ENCODE measurements around the gene RORB.

The RORB gene

GRCh38 chr9:74554751-74555419 lies 57.8 kb downstream of the RORB start:
- Histone ChIP-seq H3K4me2 (ENCODE audit: low read depth, low read length) (no peak overlapping the region), H3K4me1 (ENCODE audit: low read length) (no peaks in the 10 kb centered on the region), H3F3A (ENCODE audit: insufficient read depth, low read length) (no peaks in the 10 kb centered on the region), H3K36me3 (replicated peaks; ENCODE audit: insufficient read depth, low read length) (no peaks in the 10 kb centered on the region), H3K27ac (ENCODE audit: low read length) (no peak overlapping the region), H4K20me1 (ENCODE audit: insufficient read depth, low read length) (no peaks in the 10 kb centered on the region), H3K27me3 (replicated peaks; ENCODE audit: insufficient read depth, low read length) (no peaks in the 10 kb centered on the region), H2AFZ (ENCODE audit: low read length) (no peak overlapping the region), H3K4me3 (ENCODE audit: low read length) (no peak overlapping the region), H3K79me2 (ENCODE audit: low read length) (no peaks in the 10 kb centered on the region), H3K9me3 (replicated peaks; ENCODE audit: insufficient read depth, low read length) (no peaks in the 10 kb centered on the region), H3K9ac (ENCODE audit: low read length) (no peak overlapping the region), H3K9me2 (replicated peaks; ENCODE audit: insufficient read depth, low read length) (no peaks in the 10 kb centered on the region)
- no peak for DNase-seq
- no peak for TF ChIP-seq EZH2phosphoT487 (IDR thresholded peaks at IDR 0.05; ENCODE audit: low read length)
- no peak for TF ChIP-seq EZH2 (optimal IDR thresholded peaks at IDR 0.05; ENCODE audit: low read depth, low read length)
- TF ChIP-seq CTCF (IDR thresholded peaks at IDR 0.05; ENCODE audit: low read length) = no peak

DNA sequence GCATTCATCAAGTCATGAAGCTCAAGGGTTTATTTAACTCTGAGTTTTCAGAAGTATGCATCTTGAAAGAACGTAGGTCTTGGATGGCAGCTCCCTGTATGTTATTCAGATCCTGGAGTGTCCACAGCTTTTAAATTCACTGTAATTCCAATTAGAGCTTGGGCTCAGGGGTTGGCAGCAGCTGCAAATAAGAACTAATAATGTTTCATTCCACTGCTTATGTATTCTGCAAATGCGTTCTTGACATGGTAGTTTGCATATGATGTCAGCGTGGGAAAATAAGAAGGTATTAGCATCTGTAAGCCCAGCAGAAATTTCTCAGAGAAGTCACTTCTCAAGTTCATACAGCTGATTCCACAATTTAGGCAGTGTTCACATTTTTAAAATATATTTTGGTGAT lies 58.4 kb downstream of the RORB start:
- H3K4me2 ChIP-seq (ENCODE audit: low read depth, low read length) = no peak overlapping the region
- no peaks in the 10 kb centered on the region for H3K79me2 ChIP-seq (ENCODE audit: low read length)
- H3K27me3 ChIP-seq (replicated peaks; ENCODE audit: insufficient read depth, low read length) = no peaks in the 10 kb centered on the region

GRCh38 chr9:74556685-74557084 lies 59.5 kb downstream of the RORB start:
- no peaks in the 10 kb centered on the region for H3K4me1 ChIP-seq (ENCODE audit: low read length)
- H3K79me2 ChIP-seq (ENCODE audit: low read length) = no peaks in the 10 kb centered on the region
- no peak overlapping the region for H3K4me3 ChIP-seq (ENCODE audit: low read length)
- DNase-seq = no peak
- H3K9me3 ChIP-seq (replicated peaks; ENCODE audit: insufficient read depth, low read length) = no peaks in the 10 kb centered on the region
- H2AFZ ChIP-seq (ENCODE audit: low read length) = no peak overlapping the region
- H3K27ac ChIP-seq (ENCODE audit: low read length) = no peak overlapping the region
- H3K9ac ChIP-seq (ENCODE audit: low read length) = no peak overlapping the region
- H3K36me3 ChIP-seq (replicated peaks; ENCODE audit: insufficient read depth, low read length) = no peaks in the 10 kb centered on the region
- H3K4me2 ChIP-seq (ENCODE audit: low read depth, low read length) = no peak overlapping the region
- no peaks in the 10 kb centered on the region for H4K20me1 ChIP-seq (ENCODE audit: insufficient read depth, low read length)
- H3K27me3 ChIP-seq (replicated peaks; ENCODE audit: insufficient read depth, low read length) = no peaks in the 10 kb centered on the region
- H3K9me2 ChIP-seq (replicated peaks; ENCODE audit: insufficient read depth, low read length) = no peaks in the 10 kb centered on the region
- no peaks in the 10 kb centered on the region for H3F3A ChIP-seq (ENCODE audit: insufficient read depth, low read length)
- no peak for TF ChIP-seq EZH2 (optimal IDR thresholded peaks at IDR 0.05; ENCODE audit: low read depth, low read length)
- TF ChIP-seq CTCF (IDR thresholded peaks at IDR 0.05; ENCODE audit: low read length) = no peak
- TF ChIP-seq EZH2phosphoT487 (IDR thresholded peaks at IDR 0.05; ENCODE audit: low read length) = no peak

More for the DNA sequence above, 58.4 kb downstream of the RORB start:
- Histone ChIP-seq H3K9ac (ENCODE audit: low read length) (no peak overlapping the region), H2AFZ (ENCODE audit: low read length) (no peak overlapping the region), H3F3A (ENCODE audit: insufficient read depth, low read length) (no peaks in the 10 kb centered on the region), H3K4me1 (ENCODE audit: low read length) (no peaks in the 10 kb centered on the region), H3K9me2 (replicated peaks; ENCODE audit: insufficient read depth, low read length) (no peaks in the 10 kb centered on the region), H3K27ac (ENCODE audit: low read length) (no peak overlapping the region), H3K9me3 (replicated peaks; ENCODE audit: insufficient read depth, low read length) (no peaks in the 10 kb centered on the region), H3K36me3 (replicated peaks; ENCODE audit: insufficient read depth, low read length) (no peaks in the 10 kb centered on the region), H4K20me1 (ENCODE audit: insufficient read depth, low read length) (no peaks in the 10 kb centered on the region), H3K4me3 (ENCODE audit: low read length) (no peak overlapping the region)
- TF ChIP-seq CTCF (IDR thresholded peaks at IDR 0.05; ENCODE audit: low read length) = no peak
- DNase-seq = no peak

All from MM.1S (cell line).